Progenitor cell of endocrine pancreas (in vitro differentiated cells): ENCODE results near the gene TADA2A. TPM values are rescaled to one million over a fixed set of nuclear protein-coding genes. Genes with fewer than 3 reads are reported as not detected.

ENCODE experiments used
- DNase-seq: peaks from one replicate; pipeline ENCODE4 v3.0.0; 2021; ENCODE audit warnings: low spot score; ENCODE audit not compliant: unreplicated experiment
- H3K27ac Mint-ChIP-seq: 2 replicates; pipeline ENCODE4 v1.8.0; 2021; ENCODE audit warnings: mild to moderate bottlenecking, moderate library complexity, mixed read lengths
- H3K27me3 Mint-ChIP-seq: 2 replicates; pipeline ENCODE4 v1.8.0; 2021; ENCODE audit warnings: mixed read lengths
- H3K36me3 Mint-ChIP-seq: 2 replicates; pipeline ENCODE4 v1.8.0; 2022; ENCODE audit warnings: mixed read lengths; ENCODE audit not compliant: insufficient read depth
- H3K4me1 Mint-ChIP-seq: 2 replicates; pipeline ENCODE4 v1.8.0; 2021; ENCODE audit warnings: low read depth, mixed read lengths
- H3K4me3 Mint-ChIP-seq: 2 replicates; pipeline ENCODE4 v1.8.0; 2021; ENCODE audit warnings: low read depth, mild to moderate bottlenecking, moderate library complexity, mixed read lengths
- H3K9me3 Mint-ChIP-seq: 2 replicates; pipeline ENCODE4 v1.8.0; 2021; ENCODE audit warnings: low read depth, mixed read lengths
- CTCF ChIP-seq: fragments of 200-600 bp; sonication (generic); IDR thresholded peaks from one replicate; pipeline ENCODE4 v1.5.0; 2021; ENCODE audit warnings: antibody characterized with exemption, mild to moderate bottlenecking; ENCODE audit not compliant: unreplicated experiment
- total RNA-seq: library from RNA; stranded (reverse); gene quantifications from 2 replicates; pipeline ENCODE4 v1.2.1, GENCODE V29; 2021

TADA2A gene
- total RNA-seq, 1 donor from 2014 or later, result 31.5 TPM

- H3K27me3 Mint-ChIP-seq, result no peaks in the 10 kb centered on the region
- no peaks in the 10 kb centered on the region for H3K9me3 Mint-ChIP-seq
- no peak within 1 kb of the TSS for H3K27ac Mint-ChIP-seq
- DNase-seq, result no peak
- no peaks in the 10 kb centered on the region for H3K4me1 Mint-ChIP-seq
- H3K4me3 Mint-ChIP-seq, result no peak within 1 kb of the TSS
- no peak for TF ChIP-seq CTCF
- H3K36me3 Mint-ChIP-seq, result no peaks in the 10 kb centered on the region
Observed at GRCh38 chr17:37375706-37376105, 31.0 kb upstream of the TADA2A start, which contains the start of gene C17orf78. C17orf78 (plus strand) TSS chr17:37375985; CDS start chr17:37376093, 108 bp downstream.

GRCh38 chr17:37382056-37382455 lies 24.6 kb upstream of the TADA2A start:
- Mint-ChIP-seq H3K4me1 (no peaks in the 10 kb centered on the region), H3K4me3 (no peak overlapping the region), H3K9me3 (no peaks in the 10 kb centered on the region), H3K27ac (peak overlapping the region; percentile 73), H3K36me3 (no peaks in the 10 kb centered on the region), H3K27me3 (no peaks in the 10 kb centered on the region)
- no peak for DNase-seq
- no peak for TF ChIP-seq CTCF

- DNase-seq, result no peak
- no peak overlapping the region for H3K27ac Mint-ChIP-seq
Observed at GRCh38 chr17:37384560-37385149, 22.0 kb upstream of the TADA2A start.

GRCh38 chr17:37385474-37385990 lies 21.2 kb upstream of the TADA2A start:
- no peaks in the 10 kb centered on the region for H3K9me3 Mint-ChIP-seq
- no peaks in the 10 kb centered on the region for H3K36me3 Mint-ChIP-seq
- TF ChIP-seq CTCF, result no peak
- no peak overlapping the region for H3K4me3 Mint-ChIP-seq
- H3K27me3 Mint-ChIP-seq, result no peaks in the 10 kb centered on the region
- no peak overlapping the region for H3K27ac Mint-ChIP-seq
- no peaks in the 10 kb centered on the region for H3K4me1 Mint-ChIP-seq
- no peak for DNase-seq

More at GRCh38 chr17:37384560-37385149, 22.0 kb upstream of the TADA2A start:
- no peaks in the 10 kb centered on the region for H3K9me3 Mint-ChIP-seq
- no peaks in the 10 kb centered on the region for H3K36me3 Mint-ChIP-seq
- no peak for TF ChIP-seq CTCF
- no peaks in the 10 kb centered on the region for H3K27me3 Mint-ChIP-seq
- H3K4me3 Mint-ChIP-seq, result no peak overlapping the region
- H3K4me1 Mint-ChIP-seq, result no peaks in the 10 kb centered on the region

- Mint-ChIP-seq H3K9me3 (no peaks in the 10 kb centered on the region), H3K36me3 (no peaks in the 10 kb centered on the region), H3K27ac (no peak overlapping the region), H3K4me3 (no peak overlapping the region), H3K27me3 (no peaks in the 10 kb centered on the region), H3K4me1 (no peaks in the 10 kb centered on the region)
- no peak for DNase-seq
- TF ChIP-seq CTCF, result no peak
Observed at GRCh38 chr17:37386462-37386861, 20.2 kb upstream of the TADA2A start.
